GM13977 (cell line): ENCODE data around the gene SMARCAL1.

Experiments used
- DNase-seq: peaks from one replicate; pipeline ENCODE4 v3.0.0; 2012; ENCODE audit warnings: low spot score
- CTCF ChIP-seq: IDR thresholded peaks from 2 replicates; pipeline ENCODE4 v1.5.1; 2012; ENCODE audit warnings: mild to moderate bottlenecking, control low read depth; ENCODE audit not compliant: insufficient read depth; ENCODE audit errors: extremely low read depth, missing control alignments
- in situ Hi-C: fragments of 300-500 bp; cut with MboI; formaldehyde crosslinking; loops from one replicate; pipeline ENCODE4 v1.12.0; 2022; ENCODE audit warnings: low sequenced_read_pairs, low pct_unique_long_range_greater_than_20kb, mixed read lengths, inconsistent platforms; ENCODE audit not compliant: unreplicated experiment

Gene SMARCAL1

GRCh38 chr2:216406826-216407225 lies 5.5 kb upstream of the SMARCAL1 start:
- no peak for TF ChIP-seq CTCF
- no peak for DNase-seq
- in situ Hi-C loops = no loop called here

- DNase-seq = no peak
- TF ChIP-seq CTCF = no peak
- in situ Hi-C loops = no loop called here
These were observed 3.6 kb upstream of the SMARCAL1 start for GRCh38 chr2:216408426-216409290.

- in situ Hi-C loops = no loop called here
- TF ChIP-seq CTCF = no peak
- DNase-seq = no peak
These were observed 1.7 kb upstream of the SMARCAL1 start for GRCh38 chr2:216410550-216410949.

GRCh38 chr2:216413882-216414281 lies 1.6 kb downstream of the SMARCAL1 start:
- in situ Hi-C loops = no loop called here
- TF ChIP-seq CTCF = no peak
- DNase-seq = no peak

- in situ Hi-C loops = no loop called here
- no peak for DNase-seq
- TF ChIP-seq CTCF = no peak
These were observed 2.6 kb downstream of the SMARCAL1 start for GRCh38 chr2:216414772-216415319.

- no peak for TF ChIP-seq CTCF
- no peak for DNase-seq
- in situ Hi-C loops = no loop called here
These were observed 3.3 kb downstream of the SMARCAL1 start for GRCh38 chr2:216415541-216415940.
